Breast epithelium (tissue), 3 donors: ENCODE data around the gene ARNT2.

ENCODE experiments used
- POLR2A ChIP-seq: fragments of 450-650 bp; IDR thresholded peaks from one replicate; pipeline ENCODE4 v1.6.1; 2016; ENCODE audit warnings: antibody characterized with exemption, mild to moderate bottlenecking, moderate library complexity
- POLR2AphosphoS5 ChIP-seq, 3 donors: sonication (generic); formaldehyde crosslinking; IDR thresholded peaks; one replicate each; pipeline ENCODE4 v1.6.1; 2017; ENCODE audit warnings: antibody characterized with exemption in 3 of 3

- TF ChIP-seq POLR2A, result no peak
- no peak for TF ChIP-seq POLR2AphosphoS5 (IDR thresholded peaks at IDR 0.05)
Observed at GRCh38 chr15:80626643-80627120, 222.5 kb downstream of the ARNT2 start.
